D721Med (cell line): ENCODE measurements around the gene NEO1.

Source experiments
- DNase-seq: peaks from one replicate; pipeline ENCODE4 v3.0.0; 2011; ENCODE audit warnings: low spot score; ENCODE audit not compliant: insufficient read length
- FAIRE-seq: peaks from 2 replicates; lab custom pipeline; 2011; peaks lifted over from hg19 to GRCh38; lab: Jason Lieb, UNC
- CTCF ChIP-seq: IDR thresholded peaks from 2 replicates; pipeline ENCODE4 v1.5.1; 2012; ENCODE audit warnings: mild to moderate bottlenecking, control low read depth; ENCODE audit not compliant: insufficient read depth; ENCODE audit errors: missing control alignments

Gene NEO1

GRCh38 chr15:73328149-73328820 is 276.0 kb downstream of the NEO1 start:
- TF ChIP-seq CTCF = no peak
- no peak for FAIRE-seq

GRCh38 chr15:73328981-73329380 is 276.7 kb downstream of the NEO1 start:
- FAIRE-seq (no peak), DNase-seq (no peak)
- TF ChIP-seq CTCF = no peak

More at GRCh38 chr15:73328149-73328820, 276.0 kb downstream of the NEO1 start:
- no peak for DNase-seq

GRCh38 chr15:73329501-73330200 is 277.4 kb downstream of the NEO1 start:
- FAIRE-seq = no peak
- DNase-seq = no peak

GRCh38 chr15:73330206-73331051 is 278.2 kb downstream of the NEO1 start:
- DNase-seq = no peak
- TF ChIP-seq CTCF = no peak
- FAIRE-seq = no peak

More at GRCh38 chr15:73329501-73330200, 277.4 kb downstream of the NEO1 start:
- TF ChIP-seq CTCF = no peak

GRCh38 chr15:73331501-73331900 is 279.2 kb downstream of the NEO1 start:
- no peak for TF ChIP-seq CTCF
- no peak for FAIRE-seq

GRCh38 chr15:73331991-73332925 is 280.0 kb downstream of the NEO1 start:
- no peak for TF ChIP-seq CTCF
- DNase-seq = no peak
- no peak for FAIRE-seq

More at GRCh38 chr15:73331501-73331900, 279.2 kb downstream of the NEO1 start:
- DNase-seq = no peak
